Measurements from ENCODE around the gene FRYL.

FRYL gene

GRCh38 chr4:48490012-48490679 is 289.9 kb downstream of the FRYL start, which contains the start of gene ZAR1:
Gene ZAR1 (plus strand): TSS chr4:48490252. CDS start chr4:48490292, 40 bp downstream.
- Histone ChIP-seq H3K27me3 (ENCODE audit: control insufficient read depth in 2 of 2, insufficient read depth in 2 of 2, low read length in 2 of 2) (peaks cover 36 to 37% of the 10 kb centered on the region in 2 donors), H3K4me3 (ENCODE audit: low read length in 2 of 2) (peak within 1 kb of the TSS in 1 of 2 donors; percentile 40), H3K27ac (ENCODE audit: low read depth in 2 of 2, low read length in 2 of 2) (no peak within 1 kb of the TSS), H3K9ac (ENCODE audit: low read depth in 1 of 2, low read length in 2 of 2) (peak within 1 kb of the TSS in 1 of 2 donors; percentile 35), H3K36me3 (ENCODE audit: control insufficient read depth in 2 of 2, insufficient read depth in 2 of 2, low read length in 2 of 2) (no peaks in the 10 kb centered on the region), H3K4me1 (ENCODE audit: control insufficient read depth in 2 of 2, insufficient read depth in 2 of 2, low read length in 2 of 2) (peaks cover 0 to 4% of the 10 kb centered on the region in 2 donors), H3K9me3 (ENCODE audit: control insufficient read depth in 2 of 2, low read length in 2 of 2) (no peaks in the 10 kb centered on the region)

GRCh38 chr4:48489683-48490011 is 290.4 kb downstream of the FRYL start:
- no peak overlapping the region for H3K9ac ChIP-seq (ENCODE audit: low read depth in 1 of 2, low read length in 2 of 2)
- peaks cover 0 to 4% of the 10 kb centered on the region in 2 donors for H3K4me1 ChIP-seq (ENCODE audit: control insufficient read depth in 2 of 2, insufficient read depth in 2 of 2, low read length in 2 of 2)
- peak overlapping the region in 1 of 2 donors; percentile 37 for H3K4me3 ChIP-seq (ENCODE audit: low read length in 2 of 2)
- H3K27ac ChIP-seq (ENCODE audit: low read depth in 2 of 2, low read length in 2 of 2), result no peak overlapping the region
- H3K9me3 ChIP-seq (ENCODE audit: control insufficient read depth in 2 of 2, low read length in 2 of 2), result no peaks in the 10 kb centered on the region
- peaks cover 41 to 42% of the 10 kb centered on the region in 2 donors for H3K27me3 ChIP-seq (ENCODE audit: control insufficient read depth in 2 of 2, insufficient read depth in 2 of 2, low read length in 2 of 2)
- H3K36me3 ChIP-seq (ENCODE audit: control insufficient read depth in 2 of 2, insufficient read depth in 2 of 2, low read length in 2 of 2), result no peaks in the 10 kb centered on the region

- H3K27ac ChIP-seq (ENCODE audit: low read depth in 2 of 2, low read length in 2 of 2), result no peak overlapping the region
- no peaks in the 10 kb centered on the region for H3K9me3 ChIP-seq (ENCODE audit: control insufficient read depth in 2 of 2, low read length in 2 of 2)
- peaks cover 42 to 50% of the 10 kb centered on the region in 2 donors for H3K27me3 ChIP-seq (ENCODE audit: control insufficient read depth in 2 of 2, insufficient read depth in 2 of 2, low read length in 2 of 2)
- H3K9ac ChIP-seq (ENCODE audit: low read depth in 1 of 2, low read length in 2 of 2), result no peak overlapping the region
- no peaks in the 10 kb centered on the region for H3K4me1 ChIP-seq (ENCODE audit: control insufficient read depth in 2 of 2, insufficient read depth in 2 of 2, low read length in 2 of 2)
- no peaks in the 10 kb centered on the region for H3K36me3 ChIP-seq (ENCODE audit: control insufficient read depth in 2 of 2, insufficient read depth in 2 of 2, low read length in 2 of 2)
- no peak overlapping the region for H3K4me3 ChIP-seq (ENCODE audit: low read length in 2 of 2)
These were observed 295.4 kb downstream of the FRYL start for GRCh38 chr4:48484494-48485168.

- Histone ChIP-seq H3K36me3 (ENCODE audit: control insufficient read depth in 2 of 2, insufficient read depth in 2 of 2, low read length in 2 of 2) (no peaks in the 10 kb centered on the region), H3K4me3 (ENCODE audit: low read length in 2 of 2) (peak overlapping the region; percentile 13 to 17), H3K27ac (ENCODE audit: low read depth in 2 of 2, low read length in 2 of 2) (no peak overlapping the region), H3K9ac (ENCODE audit: low read depth in 1 of 2, low read length in 2 of 2) (no peak overlapping the region), H3K27me3 (ENCODE audit: control insufficient read depth in 2 of 2, insufficient read depth in 2 of 2, low read length in 2 of 2) (peaks cover 38 to 43% of the 10 kb centered on the region in 2 donors), H3K9me3 (ENCODE audit: control insufficient read depth in 2 of 2, low read length in 2 of 2) (no peaks in the 10 kb centered on the region), H3K4me1 (ENCODE audit: control insufficient read depth in 2 of 2, insufficient read depth in 2 of 2, low read length in 2 of 2) (no peaks in the 10 kb centered on the region)
These were observed 296.1 kb downstream of the FRYL start for GRCh38 chr4:48483777-48484493.

GRCh38 chr4:48483006-48483776 is 296.9 kb downstream of the FRYL start, which contains the start of gene SLC10A4:
Gene SLC10A4 (plus strand): TSS chr4:48483343. CDS start chr4:48483562, 219 bp downstream.
- Histone ChIP-seq H3K36me3 (ENCODE audit: control insufficient read depth in 2 of 2, insufficient read depth in 2 of 2, low read length in 2 of 2) (no peaks in the 10 kb centered on the region), H3K27ac (ENCODE audit: low read depth in 2 of 2, low read length in 2 of 2) (no peak within 1 kb of the TSS), H3K9ac (ENCODE audit: low read depth in 1 of 2, low read length in 2 of 2) (no peak within 1 kb of the TSS), H3K4me3 (ENCODE audit: low read length in 2 of 2) (peak within 1 kb of the TSS; percentile 13 to 17), H3K27me3 (ENCODE audit: control insufficient read depth in 2 of 2, insufficient read depth in 2 of 2, low read length in 2 of 2) (peaks cover 31 to 41% of the 10 kb centered on the region in 2 donors), H3K4me1 (ENCODE audit: control insufficient read depth in 2 of 2, insufficient read depth in 2 of 2, low read length in 2 of 2) (no peaks in the 10 kb centered on the region), H3K9me3 (ENCODE audit: control insufficient read depth in 2 of 2, low read length in 2 of 2) (no peaks in the 10 kb centered on the region)

GRCh38 chr4:48481581-48481980 is 298.5 kb downstream of the FRYL start:
- Histone ChIP-seq H3K4me3 (ENCODE audit: low read length in 2 of 2) (no peak overlapping the region), H3K4me1 (ENCODE audit: control insufficient read depth in 2 of 2, insufficient read depth in 2 of 2, low read length in 2 of 2) (no peaks in the 10 kb centered on the region), H3K9me3 (ENCODE audit: control insufficient read depth in 2 of 2, low read length in 2 of 2) (no peaks in the 10 kb centered on the region), H3K9ac (ENCODE audit: low read depth in 1 of 2, low read length in 2 of 2) (no peak overlapping the region), H3K36me3 (ENCODE audit: control insufficient read depth in 2 of 2, insufficient read depth in 2 of 2, low read length in 2 of 2) (no peaks in the 10 kb centered on the region), H3K27ac (ENCODE audit: low read depth in 2 of 2, low read length in 2 of 2) (no peak overlapping the region), H3K27me3 (ENCODE audit: control insufficient read depth in 2 of 2, insufficient read depth in 2 of 2, low read length in 2 of 2) (peaks cover 26 to 37% of the 10 kb centered on the region in 2 donors)

- Histone ChIP-seq H3K4me3 (ENCODE audit: low read length in 2 of 2) (no peak overlapping the region), H3K4me1 (ENCODE audit: control insufficient read depth in 2 of 2, insufficient read depth in 2 of 2, low read length in 2 of 2) (no peaks in the 10 kb centered on the region), H3K36me3 (ENCODE audit: control insufficient read depth in 2 of 2, insufficient read depth in 2 of 2, low read length in 2 of 2) (no peaks in the 10 kb centered on the region), H3K27ac (ENCODE audit: low read depth in 2 of 2, low read length in 2 of 2) (no peak overlapping the region), H3K9ac (ENCODE audit: low read depth in 1 of 2, low read length in 2 of 2) (no peak overlapping the region), H3K27me3 (ENCODE audit: control insufficient read depth in 2 of 2, insufficient read depth in 2 of 2, low read length in 2 of 2) (peaks cover 10 to 15% of the 10 kb centered on the region in 2 donors), H3K9me3 (ENCODE audit: control insufficient read depth in 2 of 2, low read length in 2 of 2) (no peaks in the 10 kb centered on the region)
These were observed 301.8 kb downstream of the FRYL start for GRCh38 chr4:48478273-48478672.

GRCh38 chr4:48475770-48476169 is 304.3 kb downstream of the FRYL start:
- H3K27ac ChIP-seq (ENCODE audit: low read depth in 2 of 2, low read length in 2 of 2), result no peak overlapping the region
- H3K4me1 ChIP-seq (ENCODE audit: control insufficient read depth in 2 of 2, insufficient read depth in 2 of 2, low read length in 2 of 2), result no peaks in the 10 kb centered on the region

GRCh38 chr4:48472794-48473193 is 307.3 kb downstream of the FRYL start:
- no peaks in the 10 kb centered on the region for H3K4me1 ChIP-seq (ENCODE audit: control insufficient read depth in 2 of 2, insufficient read depth in 2 of 2, low read length in 2 of 2)
- H3K36me3 ChIP-seq (ENCODE audit: control insufficient read depth in 2 of 2, insufficient read depth in 2 of 2, low read length in 2 of 2), result no peaks in the 10 kb centered on the region
- no peak overlapping the region for H3K9ac ChIP-seq (ENCODE audit: low read depth in 1 of 2, low read length in 2 of 2)
- no peaks in the 10 kb centered on the region for H3K27me3 ChIP-seq (ENCODE audit: control insufficient read depth in 2 of 2, insufficient read depth in 2 of 2, low read length in 2 of 2)
- no peak overlapping the region for H3K4me3 ChIP-seq (ENCODE audit: low read length in 2 of 2)
- H3K9me3 ChIP-seq (ENCODE audit: control insufficient read depth in 2 of 2, low read length in 2 of 2), result no peaks in the 10 kb centered on the region
- H3K27ac ChIP-seq (ENCODE audit: low read depth in 2 of 2, low read length in 2 of 2), result no peak overlapping the region

More at GRCh38 chr4:48475770-48476169, 304.3 kb downstream of the FRYL start:
- no peak overlapping the region for H3K9ac ChIP-seq (ENCODE audit: low read depth in 1 of 2, low read length in 2 of 2)
- H3K9me3 ChIP-seq (ENCODE audit: control insufficient read depth in 2 of 2, low read length in 2 of 2), result no peaks in the 10 kb centered on the region
- H3K27me3 ChIP-seq (ENCODE audit: control insufficient read depth in 2 of 2, insufficient read depth in 2 of 2, low read length in 2 of 2), result peaks cover 0 to 2% of the 10 kb centered on the region in 2 donors
- no peaks in the 10 kb centered on the region for H3K36me3 ChIP-seq (ENCODE audit: control insufficient read depth in 2 of 2, insufficient read depth in 2 of 2, low read length in 2 of 2)
- no peak overlapping the region for H3K4me3 ChIP-seq (ENCODE audit: low read length in 2 of 2)

Data from mucosa of rectum (tissue), 2 donors.